ENCODE data around the gene GPLD1.

The GPLD1 gene

GRCh38 chr6:24484657-24485323 lies 4.6 kb downstream of the GPLD1 start:
- Histone ChIP-seq H3K27ac (ENCODE audit: low read length) (no peak overlapping the region), H3K4me1 (ENCODE audit: control insufficient read depth, insufficient read depth, low read length) (no peaks in the 10 kb centered on the region), H3K9me3 (ENCODE audit: control insufficient read depth, insufficient read depth, low read length) (no peaks in the 10 kb centered on the region), H3K36me3 (ENCODE audit: control insufficient read depth, insufficient read depth, low read length) (no peaks in the 10 kb centered on the region), H3K27me3 (ENCODE audit: control insufficient read depth, insufficient read depth, low read length) (no peaks in the 10 kb centered on the region), H3K4me3 (ENCODE audit: low read length) (no peak overlapping the region)
- no CpG with 5 or more reads among the region's 7 CpGs for WGBS (ENCODE audit: insufficient coverage, insufficient read length)
- DNase-seq (ENCODE audit: low read depth, low spot score): no peak

GRCh38 chr6:24481449-24481848 lies 7.9 kb downstream of the GPLD1 start:
- H3K36me3 ChIP-seq (ENCODE audit: control insufficient read depth, insufficient read depth, low read length): no peaks in the 10 kb centered on the region
- no peaks in the 10 kb centered on the region for H3K4me1 ChIP-seq (ENCODE audit: control insufficient read depth, insufficient read depth, low read length)
- no peaks in the 10 kb centered on the region for H3K27me3 ChIP-seq (ENCODE audit: control insufficient read depth, insufficient read depth, low read length)
- H3K27ac ChIP-seq (ENCODE audit: low read length): no peak overlapping the region
- DNase-seq (ENCODE audit: low read depth, low spot score): no peak
- no peaks in the 10 kb centered on the region for H3K9me3 ChIP-seq (ENCODE audit: control insufficient read depth, insufficient read depth, low read length)
- H3K4me3 ChIP-seq (ENCODE audit: low read length): no peak overlapping the region
- no CpG with 5 or more reads among the region's 5 CpGs for WGBS (ENCODE audit: insufficient coverage, insufficient read length)

GRCh38 chr6:24480705-24481104 lies 8.7 kb downstream of the GPLD1 start:
- Histone ChIP-seq H3K36me3 (ENCODE audit: control insufficient read depth, insufficient read depth, low read length) (no peaks in the 10 kb centered on the region), H3K27me3 (ENCODE audit: control insufficient read depth, insufficient read depth, low read length) (no peaks in the 10 kb centered on the region), H3K4me1 (ENCODE audit: control insufficient read depth, insufficient read depth, low read length) (no peaks in the 10 kb centered on the region), H3K4me3 (ENCODE audit: low read length) (no peak overlapping the region), H3K27ac (ENCODE audit: low read length) (no peak overlapping the region), H3K9me3 (ENCODE audit: control insufficient read depth, insufficient read depth, low read length) (no peaks in the 10 kb centered on the region)
- DNase-seq (ENCODE audit: low read depth, low spot score): no peak
- WGBS (ENCODE audit: insufficient coverage, insufficient read length): no CpG with 5 or more reads among the region's 9 CpGs

- DNase-seq (ENCODE audit: low read depth, low spot score): no peak
- Histone ChIP-seq H3K36me3 (ENCODE audit: control insufficient read depth, insufficient read depth, low read length) (no peaks in the 10 kb centered on the region), H3K27ac (ENCODE audit: low read length) (no peak overlapping the region), H3K9me3 (ENCODE audit: control insufficient read depth, insufficient read depth, low read length) (no peaks in the 10 kb centered on the region), H3K27me3 (ENCODE audit: control insufficient read depth, insufficient read depth, low read length) (no peaks in the 10 kb centered on the region), H3K4me3 (ENCODE audit: low read length) (no peak overlapping the region), H3K4me1 (ENCODE audit: control insufficient read depth, insufficient read depth, low read length) (no peaks in the 10 kb centered on the region)
- no CpG with 5 or more reads among the region's 4 CpGs for WGBS (ENCODE audit: insufficient coverage, insufficient read length)
Measured at GRCh38 chr6:24478903-24479302, 10.5 kb downstream of the GPLD1 start.

GRCh38 chr6:24477070-24477469 lies 12.3 kb downstream of the GPLD1 start:
- Histone ChIP-seq H3K9me3 (ENCODE audit: control insufficient read depth, insufficient read depth, low read length) (no peaks in the 10 kb centered on the region), H3K36me3 (ENCODE audit: control insufficient read depth, insufficient read depth, low read length) (no peaks in the 10 kb centered on the region), H3K4me3 (ENCODE audit: low read length) (no peak overlapping the region), H3K4me1 (ENCODE audit: control insufficient read depth, insufficient read depth, low read length) (no peaks in the 10 kb centered on the region), H3K27ac (ENCODE audit: low read length) (no peak overlapping the region), H3K27me3 (ENCODE audit: control insufficient read depth, insufficient read depth, low read length) (no peaks in the 10 kb centered on the region)
- WGBS (ENCODE audit: insufficient coverage, insufficient read length): no CpG with 5 or more reads among the region's 1 CpG
- no peak for DNase-seq (ENCODE audit: low read depth, low spot score)

- Histone ChIP-seq H3K27me3 (ENCODE audit: control insufficient read depth, insufficient read depth, low read length) (no peaks in the 10 kb centered on the region), H3K36me3 (ENCODE audit: control insufficient read depth, insufficient read depth, low read length) (no peaks in the 10 kb centered on the region), H3K27ac (ENCODE audit: low read length) (no peak overlapping the region), H3K4me1 (ENCODE audit: control insufficient read depth, insufficient read depth, low read length) (no peaks in the 10 kb centered on the region), H3K9me3 (ENCODE audit: control insufficient read depth, insufficient read depth, low read length) (no peaks in the 10 kb centered on the region), H3K4me3 (ENCODE audit: low read length) (no peak overlapping the region)
- WGBS (ENCODE audit: insufficient coverage, insufficient read length): no CpG with 5 or more reads among the region's 6 CpGs
- no peak for DNase-seq (ENCODE audit: low read depth, low spot score)
Measured at GRCh38 chr6:24476631-24477030, 12.7 kb downstream of the GPLD1 start.

- H3K27ac ChIP-seq (ENCODE audit: low read length): no peak overlapping the region
- no peaks in the 10 kb centered on the region for H3K9me3 ChIP-seq (ENCODE audit: control insufficient read depth, insufficient read depth, low read length)
- H3K27me3 ChIP-seq (ENCODE audit: control insufficient read depth, insufficient read depth, low read length): no peaks in the 10 kb centered on the region
- no peak overlapping the region for H3K4me3 ChIP-seq (ENCODE audit: low read length)
- no peaks in the 10 kb centered on the region for H3K4me1 ChIP-seq (ENCODE audit: control insufficient read depth, insufficient read depth, low read length)
- no peak for DNase-seq (ENCODE audit: low read depth, low spot score)
- no peaks in the 10 kb centered on the region for H3K36me3 ChIP-seq (ENCODE audit: control insufficient read depth, insufficient read depth, low read length)
Measured at GRCh38 chr6:24472181-24472580, 17.2 kb downstream of the GPLD1 start.

GRCh38 chr6:24469811-24470210 lies 19.6 kb downstream of the GPLD1 start:
- H3K27ac ChIP-seq (ENCODE audit: low read length): no peak overlapping the region

GRCh38 chr6:24464253-24465038 lies 24.9 kb downstream of the GPLD1 start:
- Histone ChIP-seq H3K27ac (ENCODE audit: low read length) (no peak overlapping the region), H3K9me3 (ENCODE audit: control insufficient read depth, insufficient read depth, low read length) (no peaks in the 10 kb centered on the region), H3K27me3 (ENCODE audit: control insufficient read depth, insufficient read depth, low read length) (no peaks in the 10 kb centered on the region), H3K4me1 (ENCODE audit: control insufficient read depth, insufficient read depth, low read length) (no peaks in the 10 kb centered on the region), H3K36me3 (ENCODE audit: control insufficient read depth, insufficient read depth, low read length) (0 out of 2 replicates have a peak, but pooled peaks cover 3% of the 10 kb centered on the region), H3K4me3 (ENCODE audit: low read length) (no peak overlapping the region)
- WGBS (ENCODE audit: insufficient coverage, insufficient read length): no CpG with 5 or more reads among the region's 11 CpGs
- no peak for DNase-seq (ENCODE audit: low read depth, low spot score)

More at GRCh38 chr6:24469811-24470210, 19.6 kb downstream of the GPLD1 start:
- Histone ChIP-seq H3K4me1 (ENCODE audit: control insufficient read depth, insufficient read depth, low read length) (no peaks in the 10 kb centered on the region), H3K27me3 (ENCODE audit: control insufficient read depth, insufficient read depth, low read length) (no peaks in the 10 kb centered on the region), H3K36me3 (ENCODE audit: control insufficient read depth, insufficient read depth, low read length) (no peaks in the 10 kb centered on the region), H3K9me3 (ENCODE audit: control insufficient read depth, insufficient read depth, low read length) (no peaks in the 10 kb centered on the region), H3K4me3 (ENCODE audit: low read length) (no peak overlapping the region)
- no peak for DNase-seq (ENCODE audit: low read depth, low spot score)
- no CpG with 5 or more reads among the region's 7 CpGs for WGBS (ENCODE audit: insufficient coverage, insufficient read length)

- Histone ChIP-seq H3K4me1 (ENCODE audit: control insufficient read depth, insufficient read depth, low read length) (no peaks in the 10 kb centered on the region), H3K9me3 (ENCODE audit: control insufficient read depth, insufficient read depth, low read length) (no peaks in the 10 kb centered on the region), H3K4me3 (ENCODE audit: low read length) (no peak overlapping the region), H3K27ac (ENCODE audit: low read length) (no peak overlapping the region), H3K27me3 (ENCODE audit: control insufficient read depth, insufficient read depth, low read length) (no peaks in the 10 kb centered on the region), H3K36me3 (ENCODE audit: control insufficient read depth, insufficient read depth, low read length) (0 out of 2 replicates have a peak, but pooled peaks cover 3% of the 10 kb centered on the region)
- no CpG with 5 or more reads among the region's 4 CpGs for WGBS (ENCODE audit: insufficient coverage, insufficient read length)
- DNase-seq (ENCODE audit: low read depth, low spot score): no peak
Measured at GRCh38 chr6:24460966-24461365, 28.4 kb downstream of the GPLD1 start.

Data from iPS DF 6.9 (cell line).